Smooth muscle cell (in vitro differentiated cells): Measurements from ENCODE around the gene LENG8. TPM values are rescaled to one million over a fixed set of nuclear protein-coding genes. Genes with fewer than 3 reads are reported as not detected.
"Not testable (repeated sequence)": the region's sequence is repeated elsewhere in the genome, so short reads cannot be mapped to it uniquely, and the experiment has no call there.

Experiments
- DNase-seq: peaks from one replicate; lab custom pipeline; 2025; ENCODE audit not compliant: unreplicated experiment; lab: John Stamatoyannopoulos, UW
- H2AFZ ChIP-seq: fragments of 200-600 bp; sonication (generic); 2 replicates; pipeline ENCODE4 v1.6.0; 2016; ENCODE audit warnings: antibody characterized with exemption, low read depth, mild to moderate bottlenecking
- H3F3A ChIP-seq: fragments of 200-600 bp; sonication (generic); 2 replicates; pipeline ENCODE4 v1.6.0; 2017; ENCODE audit warnings: antibody characterized with exemption, low read depth
- H3K27ac ChIP-seq: fragments of 200-600 bp; sonication (generic); 2 replicates; pipeline ENCODE4 v1.5.1; 2016; ENCODE audit warnings: low read depth, mild to moderate bottlenecking
- H3K27me3 ChIP-seq: fragments of 200-600 bp; sonication (generic); 2 replicates; pipeline ENCODE4 v1.6.1; 2016; ENCODE audit warnings: low read depth, mild to moderate bottlenecking
- H3K36me3 ChIP-seq: fragments of 200-600 bp; sonication (generic); 2 replicates; pipeline ENCODE4 v1.5.1; 2016; ENCODE audit warnings: low read depth
- H3K4me1 ChIP-seq: fragments of 200-600 bp; sonication (generic); 2 replicates; pipeline ENCODE4 v1.5.1; 2016; ENCODE audit warnings: low read depth
- H3K4me2 ChIP-seq: fragments of 200-600 bp; sonication (generic); 2 replicates; pipeline ENCODE4 v1.6.0; 2016; ENCODE audit warnings: mild to moderate bottlenecking
- H3K4me3 ChIP-seq: fragments of 200-600 bp; sonication (generic); 2 replicates; pipeline ENCODE4 v1.5.1; 2016; ENCODE audit warnings: mild to moderate bottlenecking
- H3K79me2 ChIP-seq: fragments of 200-600 bp; sonication (generic); 2 replicates; pipeline ENCODE4 v1.6.0; 2016; ENCODE audit warnings: low read depth, mild to moderate bottlenecking
- H3K9ac ChIP-seq: fragments of 200-600 bp; sonication (generic); 2 replicates; pipeline ENCODE4 v1.6.0; 2016; ENCODE audit warnings: low read depth
- H3K9me3 ChIP-seq: fragments of 200-600 bp; sonication (generic); replicated peaks from 2 replicates; pipeline ENCODE4 v1.5.1; 2016; ENCODE audit warnings: low read depth
- H4K20me1 ChIP-seq: fragments of 200-600 bp; sonication (generic); 2 replicates; pipeline ENCODE4 v1.6.0; 2016; ENCODE audit warnings: low read depth
- WGBS: methylation state at CpG from one replicate; pipeline ENCODE4 v1.1.7; 2016; ENCODE audit warnings: low lambda C conversion rate; 5-methylcytosine and 5-hydroxymethylcytosine counted together
- polyA plus RNA-seq: library from polyadenylated mRNA; unstranded; fragments of >200 nt; fragmentation: Nextera tagmentation; extraction: Ambion mirVana; gene quantifications from 2 replicates; pipeline ENCODE4 v1.2.1, GENCODE V29; 2016
- total RNA-seq: library from RNA; depleted of rRNA; stranded (reverse); fragments of >200 nt; gene quantifications from 2 replicates; pipeline ENCODE4 v1.2.3, GENCODE V29; 2014
- TF ChIP-seq, protein P1 (sequence below): fragments of 200-600 bp; sonication (generic); IDR thresholded peaks from 2 replicates; pipeline ENCODE4 v1.5.1; 2017; ENCODE audit warnings: borderline replicate concordance, mild to moderate bottlenecking, antibody characterized with exemption; ENCODE audit not compliant: insufficient read depth, poor library complexity, severe bottlenecking

The LENG8 gene
- total and polyA plus RNA-seq, 2 experiments from 2014 or later = 27.6 to 32.9 TPM

DNA sequence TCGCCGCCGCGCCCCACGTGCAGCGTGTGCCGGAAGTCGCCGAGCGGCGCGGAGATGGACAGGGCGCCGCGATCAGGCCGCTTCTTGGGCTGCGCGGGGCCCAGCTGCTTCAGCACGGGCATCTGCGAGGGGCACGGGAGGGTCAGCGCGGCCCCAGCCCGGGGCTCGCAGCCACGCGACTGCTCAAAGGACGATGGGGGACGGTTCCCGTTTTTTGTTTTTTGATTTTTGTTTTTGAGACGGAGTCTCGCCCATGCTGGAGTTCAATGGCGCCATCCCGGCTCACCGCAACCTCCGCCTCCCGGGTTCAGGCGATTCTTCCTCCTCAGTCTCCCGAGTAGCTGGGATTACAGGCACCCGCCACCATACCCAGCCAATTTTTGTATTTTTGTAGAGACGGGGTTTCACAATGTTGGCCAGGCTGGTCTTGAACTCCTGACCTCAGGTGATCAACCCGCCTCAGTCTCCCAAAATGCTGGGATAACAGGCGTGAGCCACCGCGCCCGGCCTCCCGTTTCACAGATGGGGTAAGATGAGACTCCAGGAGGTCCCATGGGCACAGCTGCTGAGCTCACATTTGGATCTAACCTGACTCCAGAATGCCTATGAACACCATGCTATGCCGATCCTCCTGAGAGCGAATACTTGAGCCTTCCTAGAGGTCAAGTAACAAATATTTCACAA, 16.6 kb downstream of the LENG8 start:
- peaks cover 29% of the 10 kb centered on the region for H3F3A ChIP-seq
- peaks cover 41% of the 10 kb centered on the region for H4K20me1 ChIP-seq
- no peak overlapping the region for H3K9ac ChIP-seq
- H3K4me2 ChIP-seq = no peak overlapping the region
- peaks cover 10% of the 10 kb centered on the region for H3K79me2 ChIP-seq
- H3K27me3 ChIP-seq = no peaks in the 10 kb centered on the region
- H3K36me3 ChIP-seq = no peaks in the 10 kb centered on the region
- no peak overlapping the region for H3K27ac ChIP-seq
- H3K9me3 ChIP-seq = no peaks in the 10 kb centered on the region
- TF ChIP-seq, protein P1, sequence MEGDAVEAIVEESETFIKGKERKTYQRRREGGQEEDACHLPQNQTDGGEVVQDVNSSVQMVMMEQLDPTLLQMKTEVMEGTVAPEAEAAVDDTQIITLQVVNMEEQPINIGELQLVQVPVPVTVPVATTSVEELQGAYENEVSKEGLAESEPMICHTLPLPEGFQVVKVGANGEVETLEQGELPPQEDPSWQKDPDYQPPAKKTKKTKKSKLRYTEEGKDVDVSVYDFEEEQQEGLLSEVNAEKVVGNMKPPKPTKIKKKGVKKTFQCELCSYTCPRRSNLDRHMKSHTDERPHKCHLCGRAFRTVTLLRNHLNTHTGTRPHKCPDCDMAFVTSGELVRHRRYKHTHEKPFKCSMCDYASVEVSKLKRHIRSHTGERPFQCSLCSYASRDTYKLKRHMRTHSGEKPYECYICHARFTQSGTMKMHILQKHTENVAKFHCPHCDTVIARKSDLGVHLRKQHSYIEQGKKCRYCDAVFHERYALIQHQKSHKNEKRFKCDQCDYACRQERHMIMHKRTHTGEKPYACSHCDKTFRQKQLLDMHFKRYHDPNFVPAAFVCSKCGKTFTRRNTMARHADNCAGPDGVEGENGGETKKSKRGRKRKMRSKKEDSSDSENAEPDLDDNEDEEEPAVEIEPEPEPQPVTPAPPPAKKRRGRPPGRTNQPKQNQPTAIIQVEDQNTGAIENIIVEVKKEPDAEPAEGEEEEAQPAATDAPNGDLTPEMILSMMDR = no peak
- no peak overlapping the region for H2AFZ ChIP-seq
- no peak overlapping the region for H3K4me3 ChIP-seq
- no peak for DNase-seq
- H3K4me1 ChIP-seq = peaks cover under 1% of the 10 kb centered on the region
- 93% methylated on average over 45 of the region's 49 CpGs for WGBS

- WGBS = 98% methylated on average over 14 of the region's 14 CpGs
- H3K27me3 ChIP-seq, H3K36me3 ChIP-seq: not testable (repeated sequence)
Measured at GRCh38 chr19:54466110-54466480, 17.1 kb downstream of the LENG8 start.

GRCh38 chr19:54469496-54469934, 20.5 kb downstream of the LENG8 start:
- TF ChIP-seq, protein P1 = no peak
- no peak overlapping the region for H2AFZ ChIP-seq
- no peak overlapping the region for H3K9ac ChIP-seq
- 76% methylated on average over 8 of the region's 8 CpGs for WGBS
- H3K4me3 ChIP-seq = no peak overlapping the region
- H3K79me2 ChIP-seq = peaks cover 21% of the 10 kb centered on the region
- H3K9me3 ChIP-seq = no peaks in the 10 kb centered on the region
- no peaks in the 10 kb centered on the region for H3K27me3 ChIP-seq
- H3K36me3 ChIP-seq = no peaks in the 10 kb centered on the region
- H3K4me1 ChIP-seq = peaks cover 11% of the 10 kb centered on the region
- DNase-seq = no peak
- H4K20me1 ChIP-seq = peaks cover 18% of the 10 kb centered on the region
- H3K27ac ChIP-seq = no peak overlapping the region
- no peak overlapping the region for H3K4me2 ChIP-seq
- peaks cover 25% of the 10 kb centered on the region for H3F3A ChIP-seq

More at GRCh38 chr19:54466110-54466480, 17.1 kb downstream of the LENG8 start:
- not testable (repeated sequence) for DNase-seq, H3K4me3 ChIP-seq, H3K4me1 ChIP-seq, H3K9ac ChIP-seq, H3K9me3 ChIP-seq, H3K4me2 ChIP-seq, H2AFZ ChIP-seq, H3K27ac ChIP-seq
- Histone ChIP-seq H4K20me1 (peaks cover 38% of the 10 kb centered on the region), H3F3A (peaks cover 30% of the 10 kb centered on the region), H3K79me2 (peaks cover 15% of the 10 kb centered on the region)

DNA sequence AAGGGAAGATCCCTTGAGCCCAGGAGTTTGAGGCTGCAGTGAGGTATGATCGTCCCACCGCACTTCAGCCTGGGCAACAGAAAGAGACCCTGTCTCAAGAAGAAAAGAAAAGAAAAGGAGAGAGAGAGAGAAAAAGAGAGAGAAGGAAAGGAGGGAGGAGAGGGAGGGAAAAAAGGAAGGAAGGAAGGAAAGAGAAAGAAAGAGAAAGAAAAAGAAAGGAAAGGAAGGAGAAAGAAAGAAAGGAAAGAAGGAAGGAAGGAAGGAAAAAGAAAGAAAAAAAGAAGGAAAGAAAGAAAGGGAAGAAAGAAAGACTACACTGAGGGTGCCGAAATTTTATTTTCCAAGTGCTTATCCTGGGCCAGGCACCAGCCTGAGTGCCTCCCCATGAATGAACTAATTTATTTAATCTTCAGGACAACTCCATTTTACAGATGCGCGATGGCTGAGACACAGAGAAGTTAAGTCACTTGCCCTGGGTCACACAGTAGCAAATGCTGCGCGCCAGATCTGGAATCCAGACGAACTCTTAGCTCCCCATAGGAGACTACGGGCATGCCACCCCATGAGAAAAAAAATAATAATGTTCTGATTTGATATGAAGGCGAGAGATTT, 21.4 kb downstream of the LENG8 start:
- Histone ChIP-seq H3K4me2 (peak overlapping the region; percentile 93), H3F3A (peaks cover 25% of the 10 kb centered on the region), H3K79me2 (peaks cover 21% of the 10 kb centered on the region), H3K4me3 (peak overlapping the region; percentile 65), H3K4me1 (peaks cover 11% of the 10 kb centered on the region), H3K36me3 (no peaks in the 10 kb centered on the region), H3K27ac (peak overlapping the region; percentile 61), H2AFZ (no peak overlapping the region), H3K27me3 (no peaks in the 10 kb centered on the region), H3K9ac (peak overlapping the region; percentile 87), H3K9me3 (no peaks in the 10 kb centered on the region), H4K20me1 (peaks cover 18% of the 10 kb centered on the region)
- WGBS = 86% methylated on average over 10 of the region's 10 CpGs
- TF ChIP-seq, protein P1 = no peak
- DNase-seq = no peak
